ENCODE results near the gene BAIAP2L1.
"Not testable (repeated sequence)": the region's sequence is repeated elsewhere in the genome, so short reads cannot be mapped to it uniquely, and the experiment has no call there.

The BAIAP2L1 gene

GRCh38 chr7:98400542-98401340 is at the start of gene BAIAP2L1:
Gene BAIAP2L1 (minus strand): TSS chr7:98401090. CDS start chr7:98400852, 238 bp downstream.
- TF ChIP-seq CTCF (conservative IDR thresholded peaks at IDR 0.05; ENCODE audit: low read depth, low read length): no peak
- peak; percentile 72 for DNase-seq (ENCODE audit: low read depth)
- H3K4me3 ChIP-seq (ENCODE audit: low read depth, low read length): peak within 1 kb of the TSS; percentile 69

GRCh38 chr7:98448766-98449165 is 47.9 kb upstream of the BAIAP2L1 start:
- DNase-seq (ENCODE audit: low read depth): no peak
- H3K4me3 ChIP-seq (ENCODE audit: low read depth, low read length): no peak overlapping the region
- no peak for TF ChIP-seq CTCF (conservative IDR thresholded peaks at IDR 0.05; ENCODE audit: low read depth, low read length)

GRCh38 chr7:98440992-98441391 is 40.1 kb upstream of the BAIAP2L1 start:
- not testable (repeated sequence) for DNase-seq (ENCODE audit: low read depth); H3K4me3 ChIP-seq (ENCODE audit: low read depth, low read length)

- no peak for TF ChIP-seq CTCF (conservative IDR thresholded peaks at IDR 0.05; ENCODE audit: low read depth, low read length)
- H3K4me3 ChIP-seq (ENCODE audit: low read depth, low read length): no peak overlapping the region
Measured at GRCh38 chr7:98439484-98439883, 38.6 kb upstream of the BAIAP2L1 start.

GRCh38 chr7:98434087-98434486 is 33.2 kb upstream of the BAIAP2L1 start:
- no peak overlapping the region for H3K4me3 ChIP-seq (ENCODE audit: low read depth, low read length)
- DNase-seq (ENCODE audit: low read depth): no peak
- TF ChIP-seq CTCF (conservative IDR thresholded peaks at IDR 0.05; ENCODE audit: low read depth, low read length): no peak

More at GRCh38 chr7:98439484-98439883, 38.6 kb upstream of the BAIAP2L1 start:
- DNase-seq (ENCODE audit: low read depth): no peak

GRCh38 chr7:98429799-98430198 is 28.9 kb upstream of the BAIAP2L1 start:
- TF ChIP-seq CTCF (conservative IDR thresholded peaks at IDR 0.05; ENCODE audit: low read depth, low read length): no peak
- no peak for DNase-seq (ENCODE audit: low read depth)
- H3K4me3 ChIP-seq (ENCODE audit: low read depth, low read length): no peak overlapping the region

- TF ChIP-seq CTCF (conservative IDR thresholded peaks at IDR 0.05; ENCODE audit: low read depth, low read length): no peak
- no peak overlapping the region for H3K4me3 ChIP-seq (ENCODE audit: low read depth, low read length)
- DNase-seq (ENCODE audit: low read depth): peak; percentile 58
Measured at GRCh38 chr7:98423043-98423442, 22.2 kb upstream of the BAIAP2L1 start.

Measured in choroid plexus epithelial cell (primary cell).